Endodermal cell (in vitro differentiated cells): ENCODE data around the gene AKR1C4. TPM values are rescaled to one million over a fixed set of nuclear protein-coding genes. Genes with fewer than 3 reads are reported as not detected.

Source experiments
- DNase-seq: peaks from one replicate; pipeline ENCODE4 v3.0.0-alpha.2; 2017
- H3K27ac ChIP-seq: 2 replicates; pipeline ENCODE4 v1.5.1; 2013; ENCODE audit warnings: mild to moderate bottlenecking, low read depth, low read length, moderate library complexity
- H3K27me3 ChIP-seq: 2 replicates; pipeline ENCODE4 v1.6.1; 2013; ENCODE audit warnings: mild to moderate bottlenecking, low read length, moderate library complexity; ENCODE audit not compliant: insufficient read depth, control insufficient read depth, poor library complexity, severe bottlenecking
- H3K36me3 ChIP-seq: 2 replicates; pipeline ENCODE4 v1.7.0; 2013; ENCODE audit warnings: mild to moderate bottlenecking, low read length, moderate library complexity; ENCODE audit not compliant: control insufficient read depth, insufficient read depth
- H3K4me1 ChIP-seq: one replicate; pipeline ENCODE4 v1.7.0; 2013; ENCODE audit warnings: low read length; ENCODE audit not compliant: control insufficient read depth, insufficient read depth
- H3K4me3 ChIP-seq: 2 replicates; pipeline ENCODE4 v1.5.1; 2013; ENCODE audit warnings: mild to moderate bottlenecking, low read length, moderate library complexity
- H3K9ac ChIP-seq: 2 replicates; pipeline ENCODE4 v1.6.1; 2013; ENCODE audit warnings: mild to moderate bottlenecking, low read length, moderate library complexity; ENCODE audit not compliant: poor library complexity, severe bottlenecking; ENCODE audit errors: extremely low read depth
- H3K9me3 ChIP-seq: 2 replicates; pipeline ENCODE4 v1.6.1; 2013; ENCODE audit warnings: mild to moderate bottlenecking, low read length, moderate library complexity; ENCODE audit not compliant: control insufficient read depth
- H3K27ac Mint-ChIP-seq: 2 replicates; pipeline ENCODE4 v1.8.0; 2020; ENCODE audit warnings: mixed read lengths
- H3K27me3 Mint-ChIP-seq: 2 replicates; pipeline ENCODE4 v1.8.0; 2021; ENCODE audit warnings: mild to moderate bottlenecking, mixed read lengths; ENCODE audit not compliant: insufficient read depth
- H3K36me3 Mint-ChIP-seq: 2 replicates; pipeline ENCODE4 v1.8.0; 2020; ENCODE audit warnings: low read depth, mixed read lengths
- H3K4me1 Mint-ChIP-seq: 2 replicates; pipeline ENCODE4 v1.8.0; 2020; ENCODE audit warnings: mixed read lengths
- H3K4me3 Mint-ChIP-seq: 2 replicates; pipeline ENCODE4 v1.8.0; 2020; ENCODE audit warnings: mild to moderate bottlenecking, moderate library complexity, mixed read lengths
- H3K9me3 Mint-ChIP-seq: 2 replicates; pipeline ENCODE4 v1.8.0; 2020; ENCODE audit warnings: mild to moderate bottlenecking, mixed read lengths
- total RNA-seq, 2 donors: library from RNA; stranded (reverse); fragmentation: NEBNext Ultra II Directional in 1 of 2; extraction: Animal tissue kit (Norgen Biotek cat#: 25700) in 1 of 2; gene quantifications; 2 replicates in 1 of 2; 3 replicates in 1 of 2; pipeline ENCODE4 v1.2.1, GENCODE V29; 2021
- TF ChIP-seq, protein P1 (sequence below): fragments of 200-600 bp; sonication (generic); conservative IDR thresholded peaks from 2 replicates; pipeline ENCODE4 v1.5.0; 2021; ENCODE audit warnings: antibody characterized with exemption, mild to moderate bottlenecking

Gene AKR1C4
- total RNA-seq, 2 donors from 2014 or later, result not detected

DNA sequence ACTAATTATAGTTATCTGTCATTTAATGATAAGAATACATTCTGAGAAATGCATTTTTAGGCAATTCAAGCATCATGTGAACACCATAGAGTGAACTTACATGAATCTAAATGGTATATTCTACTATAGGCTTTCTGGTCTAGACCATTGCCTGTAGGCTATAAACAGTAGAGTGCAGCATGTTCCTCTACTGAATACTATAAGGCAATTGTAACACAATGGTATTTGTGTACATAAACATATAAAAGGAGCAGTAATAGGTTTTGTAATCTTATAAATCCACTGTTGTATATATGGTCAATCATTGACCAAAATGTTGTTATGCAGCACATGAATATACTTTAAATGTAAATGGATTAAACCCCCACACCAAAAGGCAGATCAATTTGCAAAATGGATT is 71.6 kb downstream of the AKR1C4 start:
- Mint-ChIP-seq H3K4me3 (no peak overlapping the region), H3K36me3 (no peaks in the 10 kb centered on the region), H3K27me3 (no peaks in the 10 kb centered on the region), H3K9me3 (peaks cover 29% of the 10 kb centered on the region), H3K27ac (no peak overlapping the region), H3K4me1 (peaks cover 2% of the 10 kb centered on the region)
- Histone ChIP-seq H3K27ac (no peak overlapping the region), H3K4me3 (no peak overlapping the region), H3K9ac (no peak overlapping the region), H3K4me1 (no peaks in the 10 kb centered on the region), H3K27me3 (no peaks in the 10 kb centered on the region), H3K9me3 (peaks cover 26% of the 10 kb centered on the region), H3K36me3 (no peaks in the 10 kb centered on the region)
- no peak for DNase-seq
- TF ChIP-seq, protein P1, sequence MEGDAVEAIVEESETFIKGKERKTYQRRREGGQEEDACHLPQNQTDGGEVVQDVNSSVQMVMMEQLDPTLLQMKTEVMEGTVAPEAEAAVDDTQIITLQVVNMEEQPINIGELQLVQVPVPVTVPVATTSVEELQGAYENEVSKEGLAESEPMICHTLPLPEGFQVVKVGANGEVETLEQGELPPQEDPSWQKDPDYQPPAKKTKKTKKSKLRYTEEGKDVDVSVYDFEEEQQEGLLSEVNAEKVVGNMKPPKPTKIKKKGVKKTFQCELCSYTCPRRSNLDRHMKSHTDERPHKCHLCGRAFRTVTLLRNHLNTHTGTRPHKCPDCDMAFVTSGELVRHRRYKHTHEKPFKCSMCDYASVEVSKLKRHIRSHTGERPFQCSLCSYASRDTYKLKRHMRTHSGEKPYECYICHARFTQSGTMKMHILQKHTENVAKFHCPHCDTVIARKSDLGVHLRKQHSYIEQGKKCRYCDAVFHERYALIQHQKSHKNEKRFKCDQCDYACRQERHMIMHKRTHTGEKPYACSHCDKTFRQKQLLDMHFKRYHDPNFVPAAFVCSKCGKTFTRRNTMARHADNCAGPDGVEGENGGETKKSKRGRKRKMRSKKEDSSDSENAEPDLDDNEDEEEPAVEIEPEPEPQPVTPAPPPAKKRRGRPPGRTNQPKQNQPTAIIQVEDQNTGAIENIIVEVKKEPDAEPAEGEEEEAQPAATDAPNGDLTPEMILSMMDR, result no peak

Other genes with a start within 250 kb of the AKR1C4 start
- 1 to 10 TPM in 1 of 2 donors, under 1 TPM in 1; 0.62 to 1.6 TPM for gene AKR1C1, start 233.4 kb upstream of the AKR1C4 start, total RNA-seq
- gene AKR1C2, start 193.0 kb upstream of the AKR1C4 start, total RNA-seq, result under 1 TPM; 0.33 to 0.89 TPM
- gene AKR1C3, start 102.4 kb upstream of the AKR1C4 start, total RNA-seq, result 10 to 100 TPM in 1 of 2 donors, 1 to 10 TPM in 1; 6.1 to 28.9 TPM
- gene AKR1C8, start 11.7 kb upstream of the AKR1C4 start, total RNA-seq, result not detected
- not detected for gene UCN3, start 168.1 kb downstream of the AKR1C4 start, total RNA-seq
- not detected for gene TUBAL3, start 208.0 kb downstream of the AKR1C4 start, total RNA-seq
- 10 to 100 TPM; 47.3 to 64.9 TPM for gene NET1, start 215.7 kb downstream of the AKR1C4 start, total RNA-seq